RWPE1 (cell line): ENCODE results near the gene NUP85.

ENCODE experiments used
- CTCF ChIA-PET: fragments of 350-600 bp; sonication (Branson Sonifier 250); formaldehyde crosslinking; extraction: SDS; loops from one replicate; lab custom pipeline; 2021; lab: Yijun Ruan, JAX
- POLR2A ChIA-PET: fragments of 400-600 bp; formaldehyde crosslinking; extraction: SDS; loops from one replicate; lab custom pipeline; 2020; ENCODE audit warnings: antibody characterized with exemption; ENCODE audit not compliant: low non-redundant PET; lab: Yijun Ruan, JAX
- DNase-seq: peaks from one replicate; pipeline ENCODE4 v3.0.0; 2012; ENCODE audit warnings: low spot score
- H3K27ac ChIP-seq: fragments of 450-650 bp; 2 replicates; pipeline ENCODE4 v1.5.1; 2017
- CTCF ChIP-seq: fragments of 450-650 bp; conservative IDR thresholded peaks from 2 replicates; pipeline ENCODE4 v1.5.1; 2017; ENCODE audit warnings: low read depth, mild to moderate bottlenecking

NUP85 gene

GRCh38 chr17:75173526-75173925 is 32.0 kb upstream of the NUP85 start:
- ChIA-PET POLR2A (no interaction called here), CTCF (interaction anchor here (0.8 kb wide), 1 partner anchor 163 kb away, joined by 6 read pairs; no protein-coding TSS in a partner anchor)
- DNase-seq: no peak
- TF ChIP-seq CTCF: no peak
- H3K27ac ChIP-seq: peak overlapping the region; percentile 47

GRCh38 chr17:75174996-75175395 is 30.5 kb upstream of the NUP85 start:
- peak overlapping the region; percentile 44 for H3K27ac ChIP-seq
- CTCF ChIA-PET: interaction anchor here (0.8 to 0.9 kb wide), 2 partner anchors 45 to 63 kb away, joined by 3 read pairs; no protein-coding TSS in a partner anchor
- no peak for TF ChIP-seq CTCF
- DNase-seq: no peak
- POLR2A ChIA-PET: no interaction called here

GRCh38 chr17:75176625-75177024 is 28.9 kb upstream of the NUP85 start:
- no peak for TF ChIP-seq CTCF
- no peak for DNase-seq
- CTCF ChIA-PET: interaction anchor here (0.6 kb wide), 1 partner anchor 26 kb away, joined by 3 read pairs; no protein-coding TSS in a partner anchor
- POLR2A ChIA-PET: interaction anchor here (0.6 to 1.1 kb wide), 2 partner anchors 14 to 22 kb away, joined by 3 to 4 read pairs; partner anchors contain the start of gene JPT1
- peak overlapping the region; percentile 44 for H3K27ac ChIP-seq

- no peak for DNase-seq
- H3K27ac ChIP-seq: peak overlapping the region; percentile 45
- TF ChIP-seq CTCF: no peak
- ChIA-PET CTCF (no interaction called here), POLR2A (interaction anchor here (0.6 kb wide), 1 partner anchor 14 kb away, joined by 12 read pairs; no protein-coding TSS in a partner anchor)
These were observed 27.0 kb upstream of the NUP85 start for GRCh38 chr17:75178453-75178852.

GRCh38 chr17:75181110-75181509 is 24.4 kb upstream of the NUP85 start:
- no peak for TF ChIP-seq CTCF
- H3K27ac ChIP-seq: no peak overlapping the region
- POLR2A ChIA-PET: interaction anchor here (0.6 kb wide), 1 partner anchor 9 kb away, joined by 4 read pairs; no protein-coding TSS in a partner anchor

GRCh38 chr17:75181608-75182318 is 23.7 kb upstream of the NUP85 start:
- TF ChIP-seq CTCF: no peak
- CTCF ChIA-PET: interaction anchor here (0.5 to 1.9 kb wide), 2 partner anchors 68 to 70 kb away, joined by 3 to 4 read pairs; no protein-coding TSS in a partner anchor
- no peak for DNase-seq
- POLR2A ChIA-PET: interaction anchor here (0.6 kb wide), 1 partner anchor 10 kb away, joined by 4 read pairs; no protein-coding TSS in a partner anchor
- H3K27ac ChIP-seq: peak overlapping the region; percentile 100

More at GRCh38 chr17:75181110-75181509, 24.4 kb upstream of the NUP85 start:
- no peak for DNase-seq
- CTCF ChIA-PET: interaction anchor here (0.5 to 1.9 kb wide), 2 partner anchors 68 to 71 kb away, joined by 3 to 4 read pairs; no protein-coding TSS in a partner anchor
